K562 (cell line): ENCODE results near the gene TK1. TPM values are rescaled to one million over a fixed set of nuclear protein-coding genes. Genes with fewer than 3 reads are reported as not detected.
A peak's percentile ranks its signal among the peaks of the same experiment; 100 is the strongest.

ENCODE experiments used
- CAMTA2 ChIP-seq: fragments of 250-450 bp; sonication (Bioruptor Pico); conservative IDR thresholded peaks from 2 replicates; pipeline ENCODE4 v1.5.1; 2022
- E2F5 ChIP-seq: sonication (generic); formaldehyde crosslinking; IDR thresholded peaks from 2 replicates; pipeline ENCODE4 v1.8.0; 2022; ENCODE audit warnings: mild to moderate bottlenecking, missing genetic modification reagents
- EP300 ChIP-seq: IDR thresholded peaks from 2 replicates; pipeline ENCODE4 v1.6.1; 2012; ENCODE audit warnings: low read length, improper control_type of control experiment
- HMG20B ChIP-seq: fragments of 250-450 bp; sonication (Bioruptor Pico); IDR thresholded peaks from 2 replicates; pipeline ENCODE4 v1.5.0; 2021; ENCODE audit warnings: mild to moderate bottlenecking
- HNRNPK ChIP-seq: fragments of 200-400 bp; formaldehyde crosslinking; IDR thresholded peaks from one replicate; pipeline ENCODE4 v1.6.1; 2018; ENCODE audit warnings: mild to moderate bottlenecking, low read depth, low read length; ENCODE audit not compliant: poor library complexity, severe bottlenecking
- IRF1 ChIP-seq: sonication (generic); formaldehyde crosslinking; IDR thresholded peaks from 2 replicates; pipeline ENCODE4 v1.8.0; 2022; ENCODE audit warnings: missing genetic modification reagents, mild to moderate bottlenecking, borderline replicate concordance
- MCM3 ChIP-seq: fragments of 450-650 bp; IDR thresholded peaks from 2 replicates; pipeline ENCODE4 v1.6.1; 2016
- MXD1 ChIP-seq: fragments of 250-450 bp; sonication (Bioruptor Pico); IDR thresholded peaks from 2 replicates; pipeline ENCODE4 v1.8.0; 2021; ENCODE audit warnings: borderline replicate concordance, mild to moderate bottlenecking, moderate library complexity; ENCODE audit not compliant: poor library complexity, severe bottlenecking
- PRMT5 ChIP-seq: sonication (generic); formaldehyde crosslinking; IDR thresholded peaks from 2 replicates; pipeline ENCODE4 v1.5.0; 2020; ENCODE audit warnings: missing genetic modification reagents
- PTBP1 ChIP-seq: fragments of 200-400 bp; formaldehyde crosslinking; IDR thresholded peaks from 2 replicates; pipeline ENCODE4 v1.6.1; 2017; ENCODE audit warnings: low read depth, low read length
- RBM15 ChIP-seq: fragments of 200-400 bp; formaldehyde crosslinking; IDR thresholded peaks from 2 replicates; pipeline ENCODE4 v1.6.1; 2018; ENCODE audit warnings: mild to moderate bottlenecking, low read length, moderate library complexity; ENCODE audit not compliant: insufficient read depth
- RFX1 ChIP-seq: fragments of 450-650 bp; IDR thresholded peaks from 2 replicates; pipeline ENCODE4 v1.6.1; 2016; ENCODE audit warnings: mild to moderate bottlenecking, moderate library complexity
- SMAD2 ChIP-seq: fragments of 150-350 bp; IDR thresholded peaks from 2 replicates; pipeline ENCODE4 v1.6.1; 2014; ENCODE audit warnings: low read depth, mild to moderate bottlenecking, low read length
- SMAD3 ChIP-seq: fragments of 450-650 bp; formaldehyde crosslinking; conservative IDR thresholded peaks from 2 replicates; pipeline ENCODE4 v1.4.0; 2020; ENCODE audit warnings: mild to moderate bottlenecking
- SRSF7 ChIP-seq: fragments of 200-400 bp; formaldehyde crosslinking; optimal IDR thresholded peaks from 2 replicates; pipeline ENCODE3; 2017; ENCODE audit warnings: mild to moderate bottlenecking, low read depth, low read length
- TCF3 ChIP-seq: sonication (generic); formaldehyde crosslinking; IDR thresholded peaks from 2 replicates; pipeline ENCODE4 v1.4.0; 2020; ENCODE audit warnings: mild to moderate bottlenecking, missing genetic modification reagents
- TEAD4 ChIP-seq, 2 experiments: sonication (generic) in 1 of 2; formaldehyde crosslinking in 1 of 2; IDR thresholded peaks; 2 replicates each; pipeline versions ENCODE4 v1.6.1 to v1.8.0; 2012 to 2022; ENCODE audit warnings: borderline replicate concordance in 1 of 2, inconsistent platforms in 1 of 2, low read length in 1 of 2, mild to moderate bottlenecking in 1 of 2, missing genetic modification reagents in 1 of 2
- TSHZ1 ChIP-seq: fragments of 250-450 bp; sonication (Bioruptor Pico); IDR thresholded peaks from 2 replicates; pipeline ENCODE4 v1.4.0; 2020; ENCODE audit warnings: mild to moderate bottlenecking, moderate library complexity
- U2AF2 ChIP-seq: fragments of 200-400 bp; formaldehyde crosslinking; optimal IDR thresholded peaks from 2 replicates; pipeline ENCODE3; 2017; ENCODE audit warnings: low read depth, mild to moderate bottlenecking, low read length
- ZC3H4 ChIP-seq: sonication (generic); formaldehyde crosslinking; IDR thresholded peaks from 2 replicates; pipeline ENCODE4 v1.9.0; 2021; ENCODE audit warnings: missing genetic modification reagents, borderline replicate concordance
- ZNF507 ChIP-seq: conservative IDR thresholded peaks from 2 replicates; pipeline ENCODE4 v1.6.1; 2017; ENCODE audit warnings: missing genetic modification characterization, missing compliant biosample characterization
- ZNF830 ChIP-seq: fragments of 250-450 bp; sonication (Bioruptor Pico); IDR thresholded peaks from 2 replicates; pipeline ENCODE4 v1.5.0; 2021; ENCODE audit warnings: mild to moderate bottlenecking
- polyA plus RNA-seq, 8 experiments: library from polyadenylated mRNA; depleted of rRNA in 4 of 8; stranded (reverse) in 5 of 8; unstranded in 3 of 8; fragments of >200 nt; fragmentation: Nextera tagmentation in 2 of 8; fragmentation: Illumina TruSeq in 1 of 8; extraction: Ambion mirVana in 2 of 8; extraction: Trizol in 1 of 8; gene quantifications; 2 replicates each; pipeline versions ENCODE4 v1.2.1 to v1.2.3, GENCODE V29; 2011 to 2014; ENCODE audit warnings: inconsistent platforms in 1 of 8, missing spikeins in 1 of 8
- total RNA-seq, 7 experiments: library from RNA; depleted of rRNA in 6 of 7; stranded (reverse); fragments of >200 nt in 6 of 7; fragmentation: Illumina TruSeq in 2 of 7; extraction: Trizol in 2 of 7; gene quantifications; 2 replicates each; pipeline versions ENCODE4 v1.2.1 to v1.2.3, GENCODE V29; 2011 to 2021; ENCODE audit warnings: low replicate concordance in 1 of 7

The TK1 gene
- total and polyA plus RNA-seq, 9 of the 15 experiments (the other 6 are each of a cell fraction or from before 2014, with no cell fraction given), result 8.4 to 280 (median 103) TPM

GRCh38 chr17:78127239-78127887 lies 59.5 kb downstream of the TK1 start (continued):
- no peak for TF ChIP-seq CAMTA2 (CRISPR knock-in tag)
- no peak for TF ChIP-seq MCM3
- no peak for TF ChIP-seq PTBP1
- peak; percentile 75; the same call in 1 of the 2 replicates for TF ChIP-seq EP300
- TF ChIP-seq E2F5, result no peak
- TF ChIP-seq TCF3 (CRISPR knock-in tag), result no peak
- TF ChIP-seq TSHZ1 (CRISPR knock-in tag), result no peak
- no peak for TF ChIP-seq SMAD3 (CRISPR knock-in tag)
- TF ChIP-seq PRMT5 (CRISPR knock-in tag), result no peak
- TF ChIP-seq MXD1 (CRISPR knock-in tag), result no peak
- TF ChIP-seq RBM15, result no peak
- no peak for TF ChIP-seq IRF1
- TF ChIP-seq ZNF830 (CRISPR knock-in tag), result 0 out of 2 replicates have a peak, but pooled peaks have one; percentile 65
- no peak for TF ChIP-seq RFX1
- no peak for TF ChIP-seq SMAD2
- no peak for TF ChIP-seq U2AF2
- TF ChIP-seq SRSF7, result no peak
- TF ChIP-seq TEAD4 (IDR thresholded peaks at IDR 0.05; ENCODE audit: low read length), result 0 out of 2 replicates have a peak, but pooled peaks have one; percentile 16
- no peak for TF ChIP-seq TEAD4 (CRISPR knock-in tag; IDR thresholded peaks at IDR 0.05; ENCODE audit: borderline replicate concordance)
- no peak for TF ChIP-seq ZC3H4 (CRISPR knock-in tag)
- TF ChIP-seq ZNF507 (tag), result no peak
- no peak for TF ChIP-seq HNRNPK
- no peak for TF ChIP-seq HMG20B (CRISPR knock-in tag)
